K562 (cell line): ENCODE data around the gene CEACAM20. TPM values are rescaled to one million over a fixed set of nuclear protein-coding genes. Genes with fewer than 3 reads are reported as not detected.

Experiments used
- BCOR ChIP-seq: fragments of 450-650 bp; IDR thresholded peaks from 2 replicates; pipeline ENCODE4 v1.6.1; 2016
- BHLHE40 ChIP-seq: IDR thresholded peaks from 2 replicates; pipeline ENCODE4 v1.6.1; 2011; ENCODE audit warnings: low read length, improper control_type of control experiment
- CBFA2T3 ChIP-seq: fragments of 450-650 bp; IDR thresholded peaks from 2 replicates; pipeline ENCODE4 v1.6.1; 2017
- CEBPB ChIP-seq: fragments of 450-650 bp; IDR thresholded peaks from 2 replicates; pipeline ENCODE4 v1.6.1; 2016; ENCODE audit warnings: missing genetic modification characterization, missing compliant biosample characterization
- CHCHD3 ChIP-seq: fragments of 250-450 bp; sonication (Bioruptor Pico); IDR thresholded peaks from 2 replicates; pipeline ENCODE4 v2.1.2; 2022; ENCODE audit warnings: mild to moderate bottlenecking
- FOXM1 ChIP-seq, 2 experiments: fragments of 450-650 bp in 1 of 2; sonication (generic) in 1 of 2; formaldehyde crosslinking in 1 of 2; IDR thresholded peaks; 2 replicates each; pipeline versions ENCODE4 v1.6.1 to v1.9.0; 2017 to 2022; ENCODE audit warnings: low read depth in 2 of 2, mild to moderate bottlenecking in 2 of 2, missing genetic modification reagents in 1 of 2, moderate library complexity in 1 of 2
- HLTF ChIP-seq: fragments of 450-650 bp; IDR thresholded peaks from 2 replicates; pipeline ENCODE4 v1.6.1; 2016
- KLF1 ChIP-seq: fragments of 450-650 bp; IDR thresholded peaks from 2 replicates; pipeline ENCODE4 v1.6.1; 2016; ENCODE audit warnings: missing genetic modification characterization, missing compliant biosample characterization
- MITF ChIP-seq: IDR thresholded peaks from 2 replicates; pipeline ENCODE4 v1.6.1; 2014; ENCODE audit warnings: antibody characterized with exemption
- NR1H2 ChIP-seq: sonication (generic); formaldehyde crosslinking; IDR thresholded peaks from 2 replicates; pipeline ENCODE4 v1.4.0; 2020; ENCODE audit warnings: mild to moderate bottlenecking, missing genetic modification reagents
- NR2C1 ChIP-seq, 2 experiments: fragments of 450-650 bp; IDR thresholded peaks; 2 replicates each; pipeline ENCODE4 v1.6.1; 2017; ENCODE audit warnings: mild to moderate bottlenecking in 2 of 2, antibody characterized with exemption in 1 of 2, inconsistent platforms in 1 of 2, missing compliant biosample characterization in 1 of 2, missing genetic modification characterization in 1 of 2
- PCBP1 ChIP-seq: fragments of 200-400 bp; formaldehyde crosslinking; IDR thresholded peaks from 2 replicates; pipeline ENCODE4 v1.6.1; 2018; ENCODE audit warnings: mild to moderate bottlenecking, low read depth, low read length; ENCODE audit not compliant: poor library complexity, severe bottlenecking
- RBM17 ChIP-seq: fragments of 200-400 bp; formaldehyde crosslinking; IDR thresholded peaks from 2 replicates; pipeline ENCODE4 v1.6.1; 2017; ENCODE audit warnings: low read depth, mild to moderate bottlenecking, low read length, borderline replicate concordance
- RREB1 ChIP-seq: fragments of 250-450 bp; sonication (Bioruptor Pico); IDR thresholded peaks from 2 replicates; pipeline ENCODE4 v1.4.0; 2020
- SP2 ChIP-seq: IDR thresholded peaks from 2 replicates; pipeline ENCODE4 v1.6.1; 2011; ENCODE audit warnings: mild to moderate bottlenecking, low read depth, low read length, moderate library complexity; ENCODE audit not compliant: poor library complexity, severe bottlenecking; ENCODE audit errors: extremely low read depth
- SREBF2 ChIP-seq: sonication (generic); formaldehyde crosslinking; IDR thresholded peaks from 2 replicates; pipeline ENCODE4 v1.4.0; 2020; ENCODE audit warnings: mild to moderate bottlenecking, missing genetic modification reagents
- STAG1 ChIP-seq: sonication (generic); formaldehyde crosslinking; IDR thresholded peaks from 2 replicates; pipeline ENCODE4 v1.5.0; 2020; ENCODE audit warnings: missing genetic modification reagents, borderline replicate concordance
- TRIM24 ChIP-seq, 2 experiments: fragments of 450-650 bp; IDR thresholded peaks; 2 replicates each; pipeline ENCODE4 v1.6.1; 2016
- ZNF398 ChIP-seq: fragments of 250-450 bp; sonication (Bioruptor Pico); IDR thresholded peaks from 2 replicates; pipeline ENCODE4 v1.8.0; 2021; ENCODE audit warnings: moderate library complexity, mild to moderate bottlenecking, inconsistent platforms
- polyA plus RNA-seq, 8 experiments: library from polyadenylated mRNA; depleted of rRNA in 4 of 8; stranded (reverse) in 5 of 8; unstranded in 3 of 8; fragments of >200 nt; fragmentation: Nextera tagmentation in 2 of 8; fragmentation: Illumina TruSeq in 1 of 8; extraction: Ambion mirVana in 2 of 8; extraction: Trizol in 1 of 8; gene quantifications; 2 replicates each; pipeline versions ENCODE4 v1.2.1 to v1.2.3, GENCODE V29; 2011 to 2014; ENCODE audit warnings: inconsistent platforms in 1 of 8, missing spikeins in 1 of 8
- total RNA-seq, 7 experiments: library from RNA; depleted of rRNA in 6 of 7; stranded (reverse); fragments of >200 nt in 6 of 7; fragmentation: Illumina TruSeq in 2 of 7; extraction: Trizol in 2 of 7; gene quantifications; 2 replicates each; pipeline versions ENCODE4 v1.2.1 to v1.2.3, GENCODE V29; 2011 to 2021; ENCODE audit warnings: low replicate concordance in 1 of 7

The CEACAM20 gene
- total and polyA plus RNA-seq, 9 of the 15 experiments (the other 6 are each of a cell fraction or from before 2014, with no cell fraction given): not detected

GRCh38 chr19:44499962-44500949 is 29.2 kb downstream of the CEACAM20 start, which contains the start of gene ZNF180 (continued):
- TF ChIP-seq RREB1 (CRISPR knock-in tag) (no peak), CEBPB (peak; percentile 83), BCOR (no peak), FOXM1 (IDR thresholded peaks at IDR 0.05; ENCODE audit: low read depth) (no peak), FOXM1 (CRISPR knock-in tag; IDR thresholded peaks at IDR 0.05; ENCODE audit: low read depth) (0 out of 2 replicates have a peak, but pooled peaks have one; percentile 53), SP2 (no peak), RBM17 (no peak), SREBF2 (no peak), HLTF (no peak), KLF1 (tag) (no peak), NR2C1 (IDR thresholded peaks at IDR 0.05) (peak; percentile 87), NR2C1 (tag; IDR thresholded peaks at IDR 0.05) (peak; percentile 94), ZNF398 (CRISPR knock-in tag) (no peak), STAG1 (CRISPR knock-in tag) (no peak; the same call in 1 of the 2 replicates), BHLHE40 (peak; percentile 73), CBFA2T3 (no peak), MITF (no peak), CHCHD3 (CRISPR knock-in tag) (no peak), PCBP1 (peak; percentile 86), NR1H2 (CRISPR knock-in tag) (peak; percentile 27; the same call in 1 of the 2 replicates), TRIM24 (IDR thresholded peaks at IDR 0.05) (no peak)
